ENCODE data around the gene DCLRE1C. TPM values are rescaled to one million over a fixed set of nuclear protein-coding genes. Genes with fewer than 3 reads are reported as not detected.

Gene DCLRE1C
- total RNA-seq, 1 donor from 2014 or later: 5.5 TPM

GRCh38 chr10:14859043-14859442 is 94.9 kb downstream of the DCLRE1C start:
- no peak for DNase-seq (ENCODE audit: low spot score)
- no peak overlapping the region for H3K4me3 Mint-ChIP-seq (ENCODE audit: unreplicated experiment)
- no peaks in the 10 kb centered on the region for H3K4me1 Mint-ChIP-seq (ENCODE audit: unreplicated experiment)
- H3K27me3 Mint-ChIP-seq (ENCODE audit: unreplicated experiment): peaks cover 2% of the 10 kb centered on the region
- H3K9me3 Mint-ChIP-seq (ENCODE audit: unreplicated experiment): no peaks in the 10 kb centered on the region
- no peak for TF ChIP-seq CTCF (IDR thresholded peaks at IDR 0.05; ENCODE audit: unreplicated experiment)
- H3K36me3 Mint-ChIP-seq (ENCODE audit: low read depth, unreplicated experiment): peaks cover 22% of the 10 kb centered on the region
- no peak overlapping the region for H3K27ac Mint-ChIP-seq (ENCODE audit: unreplicated experiment)

- Mint-ChIP-seq H3K27ac (ENCODE audit: unreplicated experiment) (no peak overlapping the region), H3K4me3 (ENCODE audit: unreplicated experiment) (no peak overlapping the region), H3K27me3 (ENCODE audit: unreplicated experiment) (no peaks in the 10 kb centered on the region), H3K36me3 (ENCODE audit: low read depth, unreplicated experiment) (peaks cover 20% of the 10 kb centered on the region), H3K9me3 (ENCODE audit: unreplicated experiment) (no peaks in the 10 kb centered on the region), H3K4me1 (ENCODE audit: unreplicated experiment) (no peaks in the 10 kb centered on the region)
- no peak for DNase-seq (ENCODE audit: low spot score)
- TF ChIP-seq CTCF (IDR thresholded peaks at IDR 0.05; ENCODE audit: unreplicated experiment): no peak
Observed at GRCh38 chr10:14858338-14858960, 95.4 kb downstream of the DCLRE1C start.

GRCh38 chr10:14855453-14855852 is 98.4 kb downstream of the DCLRE1C start:
- Mint-ChIP-seq H3K27me3 (ENCODE audit: unreplicated experiment) (no peaks in the 10 kb centered on the region), H3K4me3 (ENCODE audit: unreplicated experiment) (no peak overlapping the region), H3K4me1 (ENCODE audit: unreplicated experiment) (no peaks in the 10 kb centered on the region), H3K36me3 (ENCODE audit: low read depth, unreplicated experiment) (peaks cover 12% of the 10 kb centered on the region), H3K9me3 (ENCODE audit: unreplicated experiment) (no peaks in the 10 kb centered on the region), H3K27ac (ENCODE audit: unreplicated experiment) (no peak overlapping the region)
- no peak for DNase-seq (ENCODE audit: low spot score)
- no peak for TF ChIP-seq CTCF (IDR thresholded peaks at IDR 0.05; ENCODE audit: unreplicated experiment)

- Mint-ChIP-seq H3K9me3 (ENCODE audit: unreplicated experiment) (no peaks in the 10 kb centered on the region), H3K27ac (ENCODE audit: unreplicated experiment) (no peak overlapping the region), H3K36me3 (ENCODE audit: low read depth, unreplicated experiment) (no peaks in the 10 kb centered on the region), H3K4me1 (ENCODE audit: unreplicated experiment) (no peaks in the 10 kb centered on the region), H3K4me3 (ENCODE audit: unreplicated experiment) (no peak overlapping the region), H3K27me3 (ENCODE audit: unreplicated experiment) (no peaks in the 10 kb centered on the region)
- DNase-seq (ENCODE audit: low spot score): no peak
- TF ChIP-seq CTCF (IDR thresholded peaks at IDR 0.05; ENCODE audit: unreplicated experiment): no peak
Observed at GRCh38 chr10:14852236-14852635, 101.7 kb downstream of the DCLRE1C start.

Other genes with a start within 250 kb of the DCLRE1C start
- gene FAM107B, start 179.2 kb downstream of the DCLRE1C start, total RNA-seq (ENCODE audit: unreplicated experiment): 462 TPM
- 1.9 TPM for gene CDNF, start 116.1 kb downstream of the DCLRE1C start, total RNA-seq (ENCODE audit: unreplicated experiment)
- 14.2 TPM for gene HSPA14, start 115.8 kb downstream of the DCLRE1C start, total RNA-seq (ENCODE audit: unreplicated experiment)
- gene MSANTD7, start 115.8 kb downstream of the DCLRE1C start, total RNA-seq (ENCODE audit: unreplicated experiment): 17.9 TPM
- 15.6 TPM for gene SUV39H2, start 75.2 kb downstream of the DCLRE1C start, total RNA-seq (ENCODE audit: unreplicated experiment)
- 0.80 TPM for gene MEIG1, start 5.3 kb upstream of the DCLRE1C start, total RNA-seq (ENCODE audit: unreplicated experiment)
- 0.54 TPM for gene OLAH, start 89.8 kb upstream of the DCLRE1C start, total RNA-seq (ENCODE audit: unreplicated experiment)
- 0.33 TPM for gene ACBD7, start 134.7 kb upstream of the DCLRE1C start, total RNA-seq (ENCODE audit: unreplicated experiment)
- gene RPP38, start 143.3 kb upstream of the DCLRE1C start, total RNA-seq (ENCODE audit: unreplicated experiment): 13.0 TPM
- 7.4 TPM for gene NMT2, start 214.6 kb upstream of the DCLRE1C start, total RNA-seq (ENCODE audit: unreplicated experiment)

All from endothelial cell (in vitro differentiated cells).